Endothelial cell of umbilical vein (primary cell): Measurements from ENCODE around the gene ATXN7L2.

Experiments
- CTCF ChIP-seq, 2 donors: IDR thresholded peaks; 1 replicate in 1 of 2; 2 replicates in 1 of 2; pipeline ENCODE4 v1.5.1; 2011; ENCODE audit warnings: low read length in 2 of 2, mild to moderate bottlenecking in 2 of 2, moderate library complexity in 2 of 2, control low read depth in 1 of 2, inconsistent platforms in 1 of 2, low read depth in 1 of 2; ENCODE audit not compliant: insufficient read depth in 1 of 2; ENCODE audit errors: extremely low read depth in 1 of 2
- EZH2 ChIP-seq: IDR thresholded peaks from 2 replicates; pipeline ENCODE4 v1.6.1; 2012; ENCODE audit warnings: borderline replicate concordance, low read depth, mild to moderate bottlenecking, moderate library complexity, low read length, inconsistent platforms; ENCODE audit not compliant: severe bottlenecking
- POLR2A ChIP-seq: IDR thresholded peaks from 2 replicates; pipeline ENCODE4 v1.6.1; 2012; ENCODE audit warnings: low read depth, mild to moderate bottlenecking, control low read depth, low read length

- TF ChIP-seq EZH2 (no peak), CTCF (IDR thresholded peaks at IDR 0.05; ENCODE audit: extremely low read depth in 1 of 2, insufficient read depth in 1 of 2, low read depth in 1 of 2, low read length in 2 of 2) (peak in 1 of 2 donors; percentile 2), POLR2A (no peak)
These were observed 674 bp upstream of the ATXN7L2 start for GRCh38 chr1:109482791-109483671.
